Testis (tissue), 2 donors: ENCODE data around the gene CDC7.

Experiments used
- CTCF ChIP-seq, 3 experiments: fragments of 450-650 bp in 2 of 3; fragments of 200-600 bp in 1 of 3; sonication (generic) in 1 of 3; IDR thresholded peaks; one replicate each; pipeline ENCODE4 v1.5.1; 2016 to 2019; ENCODE audit warnings: antibody characterized with exemption in 3 of 3, mild to moderate bottlenecking in 2 of 3, moderate library complexity in 1 of 3
- POLR2A ChIP-seq: fragments of 450-650 bp; IDR thresholded peaks from one replicate; pipeline ENCODE4 v1.6.1; 2017; ENCODE audit warnings: antibody characterized with exemption, mild to moderate bottlenecking, moderate library complexity

- TF ChIP-seq CTCF (IDR thresholded peaks at IDR 0.05) (no peak), POLR2A (no peak)
These were observed 54.6 kb downstream of the CDC7 start for GRCh38 chr1:91555074-91555730.
